Spinal cord (tissue), 10 donors: ENCODE results near the gene CDH15. TPM values are rescaled to one million over a fixed set of nuclear protein-coding genes. Genes with fewer than 3 reads are reported as not detected.

Experiments
- DNase-seq, 6 donors: peaks; one replicate each; pipeline versions ENCODE4 v3.0.0 to v3.0.0-alpha.2; 2013 to 2015; ENCODE audit warnings: low spot score in 6 of 6, low read depth in 4 of 6
- H3K27ac ChIP-seq: one replicate; pipeline ENCODE4 v1.5.1; 2013; ENCODE audit warnings: low read depth, low read length, control low read depth
- H3K27me3 ChIP-seq: one replicate; pipeline ENCODE4 v1.6.1; 2013; ENCODE audit warnings: low read length; ENCODE audit not compliant: control insufficient read depth, insufficient read depth
- H3K36me3 ChIP-seq: one replicate; pipeline ENCODE4 v1.6.1; 2013; ENCODE audit warnings: low read length; ENCODE audit not compliant: control insufficient read depth, insufficient read depth
- H3K4me1 ChIP-seq: one replicate; pipeline ENCODE4 v1.6.1; 2013; ENCODE audit warnings: low read length; ENCODE audit not compliant: control insufficient read depth, insufficient read depth
- H3K4me3 ChIP-seq: one replicate; pipeline ENCODE4 v1.5.1; 2013; ENCODE audit warnings: low read depth, low read length, control low read depth
- H3K9me3 ChIP-seq: one replicate; pipeline ENCODE4 v1.6.1; 2013; ENCODE audit warnings: low read length; ENCODE audit not compliant: control insufficient read depth, insufficient read depth
- WGBS: methylation state at CpG from one replicate; pipeline ENCODE4 v1.1.5; 2013; ENCODE audit warnings: missing lambda C conversion rate; ENCODE audit not compliant: insufficient coverage; 5-methylcytosine and 5-hydroxymethylcytosine counted together
- polyA plus RNA-seq, 2 donors: library from polyadenylated mRNA; unstranded; fragments of 120-200 nt; gene quantifications; one replicate each; pipeline ENCODE4 v1.2.1, GENCODE V29; 2013; ENCODE audit not compliant: insufficient read length in 2 of 2
- total RNA-seq, 2 donors: library from RNA; depleted of rRNA in 1 of 2; stranded (reverse); fragments of 120-200 nt in 1 of 2; fragments of >200 nt in 1 of 2; gene quantifications; one replicate each; pipeline versions ENCODE4 v1.2.3 to v1.2.4, GENCODE V29; 2013 to 2014
- donor health status: healthy.

Gene CDH15
- total and polyA plus RNA-seq, 4 donors = 0.39 to 1.8 (median 0.91) TPM

- Histone ChIP-seq H3K4me3 (no peak overlapping the region), H3K4me1 (no peaks in the 10 kb centered on the region), H3K9me3 (no peaks in the 10 kb centered on the region), H3K27me3 (no peaks in the 10 kb centered on the region), H3K36me3 (no peaks in the 10 kb centered on the region), H3K27ac (no peak overlapping the region)
- WGBS = 68% methylated on average over 7 of the region's 11 CpGs
- no peak for DNase-seq
These were observed 38.8 kb downstream of the CDH15 start for GRCh38 chr16:89210165-89210903.

GRCh38 chr16:89210904-89211515 lies 39.5 kb downstream of the CDH15 start:
- DNase-seq = no peak
- Histone ChIP-seq H3K27me3 (no peaks in the 10 kb centered on the region), H3K27ac (no peak overlapping the region), H3K9me3 (no peaks in the 10 kb centered on the region), H3K4me3 (no peak overlapping the region), H3K36me3 (no peaks in the 10 kb centered on the region), H3K4me1 (peaks cover 3% of the 10 kb centered on the region)
- WGBS = 56% methylated on average over 15 of the region's 15 CpGs

GRCh38 chr16:89216315-89217137 lies 45.0 kb downstream of the CDH15 start:
- Histone ChIP-seq H3K9me3 (no peaks in the 10 kb centered on the region), H3K27ac (peak overlapping the region; percentile 93), H3K4me3 (peak overlapping the region; percentile 97), H3K4me1 (peaks cover 12% of the 10 kb centered on the region), H3K36me3 (peaks cover 17% of the 10 kb centered on the region), H3K27me3 (no peaks in the 10 kb centered on the region)
- DNase-seq = peak; percentile 64 to 95 (median 78)
- WGBS = 7% methylated on average over 20 of the region's 25 CpGs

- 0% methylated on average over 7 of the region's 11 CpGs for WGBS
- Histone ChIP-seq H3K4me1 (peaks cover 12% of the 10 kb centered on the region), H3K36me3 (peaks cover 23% of the 10 kb centered on the region), H3K27me3 (no peaks in the 10 kb centered on the region), H3K4me3 (peak overlapping the region; percentile 97), H3K9me3 (no peaks in the 10 kb centered on the region), H3K27ac (peak overlapping the region; percentile 93)
- DNase-seq = peak in 2 of 6 donors; percentile 4 to 5
These were observed 45.5 kb downstream of the CDH15 start for GRCh38 chr16:89217138-89217387.

GRCh38 chr16:89217388-89218191 lies 46.0 kb downstream of the CDH15 start, which contains the start of gene ZNF778:
Gene ZNF778, plus strand, starts transcription at chr16:89217703. Its CDS starts 3,425 bp downstream, at chr16:89221128.
- WGBS = under 1% methylated on average over 83 of the region's 91 CpGs
- H3K36me3 ChIP-seq = peaks cover 28% of the 10 kb centered on the region
- no peaks in the 10 kb centered on the region for H3K27me3 ChIP-seq
- H3K4me3 ChIP-seq = peak within 1 kb of the TSS; percentile 97
- peaks cover 12% of the 10 kb centered on the region for H3K4me1 ChIP-seq
- peak within 1 kb of the TSS; percentile 93 for H3K27ac ChIP-seq
- peak; percentile 64 to 94 (median 78) for DNase-seq
- no peaks in the 10 kb centered on the region for H3K9me3 ChIP-seq

- no peak overlapping the region for H3K27ac ChIP-seq
- no peaks in the 10 kb centered on the region for H3K9me3 ChIP-seq
- H3K4me1 ChIP-seq = peaks cover 12% of the 10 kb centered on the region
- peaks cover 44% of the 10 kb centered on the region for H3K36me3 ChIP-seq
- no peak for DNase-seq
- H3K4me3 ChIP-seq = no peak overlapping the region
- whole genome bisulfite sequencing = 92% methylated on average over 2 of the region's 5 CpGs
- H3K27me3 ChIP-seq = no peaks in the 10 kb centered on the region
These were observed 47.8 kb downstream of the CDH15 start for GRCh38 chr16:89219365-89219764.

GRCh38 chr16:89221604-89222003 lies 50.1 kb downstream of the CDH15 start:
- WGBS = 90% methylated on average over 3 of the region's 3 CpGs
- Histone ChIP-seq H3K36me3 (peaks cover 63% of the 10 kb centered on the region), H3K27me3 (no peaks in the 10 kb centered on the region), H3K27ac (no peak overlapping the region), H3K4me1 (peaks cover 4% of the 10 kb centered on the region), H3K9me3 (no peaks in the 10 kb centered on the region), H3K4me3 (no peak overlapping the region)
- DNase-seq = no peak

GRCh38 chr16:89222931-89223330 lies 51.4 kb downstream of the CDH15 start:
- H3K4me1 ChIP-seq = peaks cover 4% of the 10 kb centered on the region
- H3K36me3 ChIP-seq = peaks cover 74% of the 10 kb centered on the region
- H3K9me3 ChIP-seq = no peaks in the 10 kb centered on the region
- no peak overlapping the region for H3K4me3 ChIP-seq
- no peak for DNase-seq
- H3K27ac ChIP-seq = no peak overlapping the region
- WGBS = 96% methylated on average over 21 of the region's 21 CpGs
- H3K27me3 ChIP-seq = no peaks in the 10 kb centered on the region

GRCh38 chr16:89224665-89225064 lies 53.1 kb downstream of the CDH15 start:
- Histone ChIP-seq H3K36me3 (peaks cover 85% of the 10 kb centered on the region), H3K9me3 (no peaks in the 10 kb centered on the region), H3K27ac (no peak overlapping the region), H3K4me1 (no peaks in the 10 kb centered on the region), H3K27me3 (no peaks in the 10 kb centered on the region), H3K4me3 (no peak overlapping the region)
- no peak for DNase-seq
- whole genome bisulfite sequencing = 93% methylated on average over 4 of the region's 10 CpGs
